ENCODE results near the gene PPP1R12B.

PPP1R12B gene

GRCh38 chr1:202639500-202639899 is 291.0 kb downstream of the PPP1R12B start:
- no peak for DNase-seq

GRCh38 chr1:202642212-202642611 is 293.7 kb downstream of the PPP1R12B start:
- no peak for DNase-seq

All from stimulated activated CD4-positive, alpha-beta T cell treated with anti-CD3 and anti-CD28 coated beads, Interleukin-12 subunit alpha, Interleukin-12 subunit beta, amount 100 ng/mL, for 4 hours (primary cell).